HG03159 (cell line): ENCODE results near the gene DSG2.
A peak's percentile ranks its signal among the peaks of the same experiment; 100 is the strongest.

ENCODE experiments used
- ATAC-seq: cut with Tn5 transposase; IDR thresholded peaks from one replicate; pipeline ENCODE4 v1.9.1; 2021; ENCODE audit warnings: mild to moderate bottlenecking, moderate library complexity; ENCODE audit not compliant: unreplicated experiment

Gene DSG2

DNA sequence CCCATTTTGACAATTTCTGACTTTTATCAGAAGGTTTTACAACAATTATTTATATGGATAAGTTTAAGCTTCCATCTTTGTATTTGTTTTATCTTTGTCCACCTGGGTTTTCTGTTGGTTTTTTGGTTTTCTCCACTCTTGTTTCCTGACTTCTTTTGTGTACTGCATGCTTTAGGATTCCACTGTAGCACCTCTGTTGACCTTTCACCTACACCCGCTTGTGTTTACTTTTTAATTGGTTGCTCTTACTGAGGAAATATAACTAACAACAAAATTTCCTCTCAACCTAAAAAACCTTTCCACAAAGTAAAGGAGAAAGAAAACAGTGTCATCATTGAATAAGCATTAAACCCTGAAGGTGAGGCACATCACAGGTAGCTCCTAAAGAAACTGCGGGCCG, 53.9 kb downstream of the DSG2 start:
- no peak for ATAC-seq

DNA sequence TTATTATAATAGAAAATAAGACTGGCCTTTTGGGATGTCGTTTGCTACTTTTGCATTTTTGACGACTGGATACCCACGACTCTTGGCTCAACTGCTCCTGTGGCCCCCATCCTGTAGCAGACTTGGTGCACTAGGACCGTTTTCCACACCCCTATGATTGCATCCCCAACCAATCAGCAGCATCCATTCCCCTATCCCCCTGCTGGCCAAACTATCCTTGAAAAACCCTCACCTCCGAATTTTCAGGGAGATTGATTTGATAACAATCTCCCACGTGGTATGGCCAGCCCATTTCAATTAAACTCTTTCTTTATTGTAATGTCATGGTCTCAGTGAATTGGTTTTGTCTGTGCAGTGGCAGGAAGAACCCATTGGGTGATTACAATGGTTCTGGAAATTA, 55.8 kb downstream of the DSG2 start:
- no peak for ATAC-seq

DNA sequence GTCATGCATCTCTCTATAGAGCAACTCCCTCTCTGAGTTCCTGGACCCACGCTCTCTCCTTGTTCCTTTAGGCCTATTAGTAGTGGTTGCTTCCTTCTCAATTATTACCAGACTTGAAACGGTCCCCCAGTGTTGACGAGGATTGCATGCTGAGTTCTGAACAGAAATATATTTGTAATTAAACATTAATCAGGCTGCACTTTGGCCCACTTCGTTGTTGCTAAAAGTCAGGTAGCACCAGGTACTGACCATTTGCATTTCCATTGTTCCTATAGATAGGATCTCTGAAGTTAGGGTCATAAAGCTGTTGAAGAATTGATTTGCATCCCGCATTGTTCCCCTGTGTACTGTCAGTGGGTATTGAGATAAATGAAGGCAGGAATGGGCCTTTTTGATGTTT, 56.8 kb downstream of the DSG2 start:
- ATAC-seq: no peak

DNA sequence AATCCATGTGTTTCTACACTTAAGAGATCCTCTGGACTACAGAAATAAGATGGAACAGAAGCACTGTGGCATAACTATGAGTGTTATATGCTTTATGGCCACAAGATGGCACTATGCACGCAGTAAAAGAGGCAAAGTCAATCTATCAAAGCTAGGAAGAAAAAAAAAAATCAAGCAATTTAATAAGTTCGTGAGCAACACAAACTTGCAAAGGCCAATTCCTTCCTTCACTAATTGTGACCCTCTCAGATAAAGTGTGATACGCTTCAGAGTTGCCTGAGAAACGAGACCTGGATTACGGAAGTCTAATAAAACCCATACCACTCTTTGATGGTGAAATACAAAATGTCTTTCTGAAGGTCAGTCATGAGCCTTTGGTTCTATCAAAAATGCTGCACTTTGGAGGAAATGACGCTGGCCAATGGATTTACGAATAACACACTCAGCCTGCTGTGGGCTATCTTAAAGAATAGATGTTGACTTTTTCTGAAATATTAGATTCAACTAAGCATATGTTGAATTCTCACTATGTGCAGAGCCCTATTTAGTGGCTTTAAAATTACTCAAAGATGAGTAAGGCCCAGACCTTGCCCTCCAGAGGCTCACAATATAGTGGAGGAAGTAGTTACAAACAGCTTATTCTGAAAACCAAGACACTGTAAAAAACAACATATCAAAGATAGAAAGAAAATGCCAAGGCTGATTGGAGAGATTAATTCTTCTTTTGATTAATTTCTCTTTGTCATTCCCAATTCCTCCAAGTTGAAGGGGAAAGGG, 58.2 kb downstream of the DSG2 start:
- ATAC-seq: peak; percentile 53

DNA sequence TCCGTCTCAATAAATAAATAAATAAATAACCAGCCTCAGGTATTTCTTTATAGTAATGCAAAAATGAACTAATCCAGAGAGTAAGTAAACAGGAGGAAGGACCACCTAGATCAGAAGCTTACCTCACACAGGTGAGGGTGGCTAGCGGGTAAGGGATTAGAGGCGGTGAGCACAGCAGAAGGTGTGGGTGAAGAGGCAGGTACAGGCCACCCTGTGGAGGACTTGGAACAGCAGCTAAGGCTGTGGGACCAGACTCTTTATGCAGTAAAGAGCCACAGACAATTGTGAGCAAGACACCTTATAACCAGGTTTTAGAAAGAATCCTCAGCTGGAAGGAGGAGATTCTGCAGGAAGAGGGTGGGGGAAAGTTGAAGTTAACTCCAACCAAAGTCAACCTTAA, 59.5 kb downstream of the DSG2 start:
- no peak for ATAC-seq

DNA sequence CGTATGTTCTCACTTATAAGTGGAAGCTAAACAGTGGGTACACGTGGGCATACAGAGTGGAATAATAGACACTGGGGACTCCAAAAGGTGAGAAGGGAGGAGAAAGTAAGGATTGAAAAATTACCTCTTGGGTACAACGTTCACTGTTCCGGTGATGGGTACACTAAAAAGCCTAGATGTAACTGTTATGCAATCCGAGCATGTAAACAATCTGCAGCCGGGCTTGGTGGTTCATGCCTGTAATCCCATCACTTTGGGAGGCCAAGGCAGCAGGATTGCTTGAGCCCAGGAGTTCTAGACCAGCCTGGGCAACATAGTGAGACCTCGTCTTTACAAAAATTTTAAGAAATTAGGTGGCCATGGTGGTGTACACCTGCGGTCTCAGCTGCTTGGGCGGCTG, 60.6 kb downstream of the DSG2 start:
- no peak for ATAC-seq

DNA sequence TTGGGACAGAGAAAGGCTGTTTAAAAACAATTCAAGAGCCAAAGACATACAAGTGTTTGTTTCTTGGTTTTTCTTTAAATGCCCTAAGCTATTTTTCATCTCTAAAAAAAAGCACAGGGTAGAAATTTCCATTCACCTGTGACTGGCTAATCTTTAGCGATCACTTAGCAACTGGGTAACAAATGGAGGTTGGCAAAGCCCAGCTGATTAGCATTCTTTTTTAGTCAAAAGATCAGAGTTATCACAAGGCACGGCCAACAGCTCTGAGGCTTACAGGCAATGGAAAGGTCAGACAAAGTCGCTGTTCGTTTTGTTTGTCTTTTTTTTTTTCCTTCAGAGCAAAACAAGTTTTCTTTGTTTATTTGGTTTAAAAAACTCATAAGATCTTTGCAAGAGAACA, 64.7 kb downstream of the DSG2 start:
- ATAC-seq: no peak

DNA sequence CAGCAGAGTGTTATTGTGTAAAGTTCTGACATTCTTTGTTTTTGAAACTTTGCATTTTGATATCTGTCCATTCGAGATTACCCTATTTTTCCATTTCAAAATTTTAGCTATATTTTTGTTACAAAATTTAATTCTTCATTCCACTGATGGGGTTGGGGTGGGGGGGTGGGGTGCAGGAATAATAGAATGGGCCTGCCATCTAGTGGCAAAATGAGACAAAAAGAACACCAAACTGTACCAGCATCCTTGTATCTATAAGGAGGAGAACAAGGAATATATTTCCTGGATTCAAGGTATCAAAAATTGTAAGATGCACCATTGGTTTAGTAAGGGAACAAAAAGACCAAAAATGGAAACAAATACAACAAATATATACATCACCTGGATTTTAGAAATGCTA, 65.8 kb downstream of the DSG2 start:
- ATAC-seq: no peak

DNA sequence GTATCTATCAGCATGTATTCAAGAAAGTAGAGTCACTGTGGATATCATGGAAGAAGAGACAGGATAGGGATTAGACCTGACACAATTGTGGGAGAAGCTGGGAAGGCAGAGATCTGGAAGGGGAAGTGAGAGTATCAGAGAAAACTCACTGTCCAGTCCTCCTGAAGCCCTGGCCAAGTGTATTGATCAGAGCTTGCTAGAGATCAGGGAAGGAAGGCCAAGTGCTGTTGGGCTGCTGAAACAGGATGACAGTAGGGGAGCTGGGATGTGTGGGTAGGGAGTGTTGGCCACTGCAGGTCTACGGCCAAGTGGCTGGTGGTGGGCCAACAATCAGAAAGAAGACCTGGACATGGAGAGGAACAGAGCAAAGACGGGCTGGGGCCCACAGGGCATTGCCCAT, 67.4 kb downstream of the DSG2 start:
- no peak for ATAC-seq

DNA sequence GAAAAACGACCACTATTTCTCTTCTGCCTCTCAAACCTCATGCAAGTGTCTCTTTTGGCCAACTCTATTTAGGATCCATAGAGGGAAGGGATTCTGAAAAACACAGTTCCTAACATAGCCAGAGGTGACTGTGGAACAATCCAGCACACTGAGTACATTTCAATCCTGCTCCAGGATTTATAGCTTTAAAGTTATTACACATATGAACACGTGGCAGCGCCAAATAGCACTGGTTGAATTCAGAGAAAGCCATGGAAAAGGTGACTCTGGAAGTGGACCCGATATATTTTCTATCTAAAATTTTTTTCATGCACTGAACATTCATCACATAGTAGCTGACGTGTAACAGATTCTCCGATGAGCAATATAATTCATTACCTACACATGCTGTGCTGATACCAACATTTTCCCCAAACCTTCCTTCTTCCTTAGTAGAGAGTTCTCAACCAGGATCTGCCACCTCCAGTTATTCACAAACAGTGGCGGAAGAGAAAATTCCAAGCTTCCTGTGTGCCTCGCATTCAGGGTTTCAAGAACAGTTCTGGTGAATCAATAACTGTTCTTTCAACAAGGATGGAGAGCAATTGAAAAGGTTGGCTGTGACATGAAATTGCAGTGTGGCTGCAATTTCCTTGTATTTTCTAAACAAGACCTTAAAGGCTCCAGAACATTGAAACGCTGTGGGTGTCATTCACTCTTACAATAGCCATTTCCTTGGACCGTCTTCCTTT, 68.0 kb downstream of the DSG2 start:
- ATAC-seq: no peak

DNA sequence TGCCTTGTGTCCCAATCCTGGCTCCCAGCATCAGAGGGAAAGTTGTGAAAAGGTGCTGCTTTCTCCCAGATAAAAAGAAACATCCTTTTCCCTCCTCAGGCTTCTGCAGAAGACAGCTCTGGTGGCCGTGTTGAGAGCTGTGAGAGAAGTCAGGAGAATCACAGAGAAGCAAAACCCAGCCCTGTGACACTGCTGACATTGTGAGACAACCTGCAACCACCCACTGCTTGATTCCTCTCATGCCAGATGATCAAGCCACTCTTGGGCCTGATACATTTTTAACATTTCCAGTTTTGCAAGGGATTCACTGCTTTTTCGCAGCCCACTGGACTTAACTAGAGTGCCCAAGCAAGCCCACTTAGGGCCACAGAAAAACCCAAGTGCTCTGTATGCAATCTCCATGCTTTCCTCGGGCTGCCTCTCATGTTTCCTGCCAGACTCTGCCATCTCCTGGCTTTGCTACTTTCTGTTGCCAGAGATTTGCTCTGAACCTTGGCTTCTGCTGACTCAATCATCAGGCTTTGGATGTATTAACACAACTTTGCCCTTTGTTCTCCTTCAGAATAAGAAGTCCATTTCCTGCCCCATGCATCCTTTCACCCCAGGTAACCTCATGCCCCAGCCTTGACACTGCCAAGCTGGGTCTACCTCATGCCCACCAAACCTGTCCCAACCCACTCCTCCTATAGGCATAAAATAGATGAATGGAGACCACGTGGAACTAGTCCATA, 68.8 kb downstream of the DSG2 start:
- ATAC-seq: no peak

DNA sequence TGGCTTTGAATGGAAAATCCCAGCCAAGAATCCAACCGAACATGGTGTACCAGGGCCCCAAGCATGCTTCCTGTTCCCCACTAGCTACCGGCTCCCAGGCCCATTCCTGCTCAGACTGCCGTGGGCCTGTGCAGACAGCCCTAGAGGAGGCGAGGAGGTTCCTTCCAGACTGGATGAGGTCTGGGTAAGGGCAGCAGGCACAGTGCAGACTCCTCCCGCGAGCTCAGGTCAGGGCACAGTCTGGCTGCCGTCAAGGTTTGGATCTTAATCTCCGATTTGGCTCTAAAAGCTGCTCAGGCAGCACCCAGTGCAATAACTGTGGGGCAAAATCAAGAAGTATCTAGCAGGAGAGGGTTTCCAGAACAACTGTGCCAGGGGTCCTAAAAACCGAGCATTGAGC, 74.4 kb downstream of the DSG2 start:
- ATAC-seq: no peak

DNA sequence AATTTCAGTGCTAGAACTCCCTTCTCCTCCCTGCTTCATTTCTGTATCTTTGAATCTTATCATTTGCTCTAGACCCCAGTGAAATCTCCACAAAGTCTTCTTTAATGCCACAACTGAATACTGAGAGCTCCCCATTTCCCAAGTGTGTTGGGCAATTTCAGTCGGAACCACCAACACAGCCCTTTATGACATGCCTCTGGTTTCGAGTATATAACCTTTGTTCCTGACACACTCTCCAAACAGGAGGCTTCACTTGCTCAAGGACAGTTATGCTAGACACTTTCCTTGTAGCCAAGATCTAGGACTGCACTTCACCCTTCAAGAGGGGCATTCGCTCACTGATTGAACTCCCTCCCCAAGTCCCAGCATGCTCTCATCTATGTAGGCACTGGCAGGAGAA, 75.1 kb downstream of the DSG2 start:
- ATAC-seq: no peak

DNA sequence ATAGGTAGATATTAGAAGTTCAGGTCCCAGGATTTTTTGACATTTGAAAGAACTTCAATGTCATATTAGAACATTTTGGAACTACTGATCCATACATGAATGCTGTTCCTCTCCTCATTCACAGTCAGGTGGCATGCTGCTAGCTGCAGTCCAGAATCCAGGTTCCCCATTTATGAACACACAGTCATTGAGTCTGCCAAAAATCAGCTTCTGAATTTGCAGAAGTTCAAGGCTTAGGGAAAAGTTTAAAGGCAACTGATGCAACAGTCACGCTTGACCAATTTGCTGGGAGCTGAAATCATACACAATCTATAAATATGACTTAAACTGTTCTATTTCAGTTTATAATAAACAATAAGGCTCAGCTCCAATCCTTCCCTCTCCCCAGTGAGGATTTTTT, 76.4 kb downstream of the DSG2 start:
- no peak for ATAC-seq

DNA sequence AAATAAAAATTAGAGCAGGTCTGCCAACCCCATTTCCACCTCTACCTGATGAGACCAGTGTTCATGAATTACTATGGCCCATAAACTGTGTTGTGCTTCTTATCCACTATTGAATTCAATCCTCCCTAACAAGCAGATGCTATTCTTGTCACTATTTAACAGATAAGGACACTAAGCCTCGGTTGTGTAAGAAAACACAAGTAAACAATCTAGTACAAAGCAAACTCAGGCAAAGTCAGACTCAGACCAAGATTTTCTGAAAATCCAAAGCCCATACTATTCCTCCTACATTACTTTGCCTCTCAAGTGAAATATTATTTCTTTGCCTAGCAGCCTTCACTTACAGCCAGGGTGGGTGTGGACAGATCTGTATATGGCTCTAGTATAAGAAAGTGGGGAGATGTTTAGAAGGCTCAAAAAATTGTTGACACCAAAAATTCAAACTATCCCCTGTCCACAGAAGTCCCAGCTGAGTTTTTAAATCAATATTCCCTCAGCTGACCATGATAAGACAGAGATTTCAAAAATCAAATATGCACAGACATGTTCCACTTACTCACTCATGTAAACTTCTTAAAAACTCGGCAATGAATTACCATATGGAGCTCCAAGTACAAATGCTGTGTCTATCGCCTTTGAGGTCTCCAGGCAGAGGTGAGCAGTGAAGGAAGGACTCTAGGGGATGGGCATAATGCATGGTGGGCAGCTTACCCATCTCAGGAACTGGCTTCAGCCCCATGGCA, 77.7 kb downstream of the DSG2 start:
- no peak for ATAC-seq

DNA sequence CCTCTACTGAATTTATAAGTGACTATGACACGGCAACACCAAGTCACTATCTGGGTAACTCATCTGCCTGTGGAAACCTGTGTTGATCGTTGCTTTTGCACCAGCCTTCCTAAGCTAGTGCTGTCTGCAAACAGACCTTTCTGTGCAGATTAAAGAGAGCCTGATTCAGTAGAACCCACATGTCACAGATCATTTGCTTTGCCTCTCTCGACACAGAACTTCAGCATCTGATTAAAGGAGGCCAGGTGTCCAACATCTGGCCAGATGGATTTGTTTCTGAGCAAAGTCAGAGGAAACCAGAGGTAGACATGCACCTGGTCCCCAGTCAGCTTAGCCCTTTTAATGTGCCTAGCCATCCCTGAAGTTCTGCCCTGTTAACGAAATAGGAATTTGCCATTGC, 78.7 kb downstream of the DSG2 start:
- ATAC-seq: peak; percentile 61

DNA sequence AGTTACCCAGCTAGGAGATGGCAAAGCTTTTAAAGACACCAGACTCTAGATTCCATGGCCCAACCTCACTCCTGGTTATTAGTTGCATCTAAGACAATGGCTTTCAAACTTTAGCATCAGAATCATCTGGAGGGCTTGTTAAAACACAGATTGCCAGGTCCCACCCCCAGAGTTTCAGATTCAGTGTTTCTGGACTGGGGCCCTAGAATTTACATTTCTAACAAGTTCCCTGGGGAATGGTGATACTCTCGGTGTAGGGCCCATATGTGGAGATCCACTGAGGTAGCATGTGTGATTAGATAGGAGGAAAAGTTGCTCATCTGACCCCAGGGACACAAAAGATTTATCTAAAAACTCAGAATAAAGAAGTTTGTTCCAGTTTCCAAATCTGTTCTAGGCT, 79.2 kb downstream of the DSG2 start:
- ATAC-seq: peak; percentile 18

DNA sequence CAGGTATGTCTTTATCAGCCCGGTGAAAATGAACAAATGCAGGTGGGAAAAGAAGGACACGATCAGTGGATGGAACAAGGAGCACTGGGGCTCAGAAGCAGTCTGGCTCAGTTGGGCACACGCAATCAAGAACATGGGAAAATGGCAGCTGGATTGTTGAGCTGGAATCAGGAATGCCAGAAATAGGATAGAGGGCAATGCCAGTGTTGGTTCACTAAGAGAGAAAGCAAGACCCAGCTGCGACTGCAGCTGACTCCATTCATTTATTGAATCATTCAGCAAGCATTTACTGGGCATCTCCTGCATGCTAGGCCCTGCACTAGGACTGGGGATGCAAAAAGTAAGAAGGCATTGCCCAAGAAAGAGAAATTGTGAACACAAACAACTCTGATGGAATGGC, 80.1 kb downstream of the DSG2 start:
- ATAC-seq: no peak

DNA sequence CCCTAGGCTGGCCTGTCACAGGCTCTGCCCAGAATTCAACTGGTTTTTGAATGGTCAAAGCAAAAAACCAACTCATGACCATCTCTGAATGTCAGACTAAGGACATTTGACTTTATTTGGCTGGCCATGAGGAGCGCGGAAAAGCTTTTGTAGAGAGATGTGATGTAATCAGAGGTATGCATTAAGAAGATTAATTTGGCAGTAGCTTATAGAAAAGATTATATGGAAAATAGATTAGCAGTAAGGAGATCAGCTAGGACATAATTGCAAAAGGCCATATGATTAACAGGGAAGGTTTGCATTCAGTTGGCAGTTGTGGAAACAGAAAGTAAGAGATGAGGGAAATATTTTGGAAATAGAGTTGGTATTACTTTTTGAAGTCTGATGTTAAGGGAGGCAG, 81.4 kb downstream of the DSG2 start:
- no peak for ATAC-seq

DNA sequence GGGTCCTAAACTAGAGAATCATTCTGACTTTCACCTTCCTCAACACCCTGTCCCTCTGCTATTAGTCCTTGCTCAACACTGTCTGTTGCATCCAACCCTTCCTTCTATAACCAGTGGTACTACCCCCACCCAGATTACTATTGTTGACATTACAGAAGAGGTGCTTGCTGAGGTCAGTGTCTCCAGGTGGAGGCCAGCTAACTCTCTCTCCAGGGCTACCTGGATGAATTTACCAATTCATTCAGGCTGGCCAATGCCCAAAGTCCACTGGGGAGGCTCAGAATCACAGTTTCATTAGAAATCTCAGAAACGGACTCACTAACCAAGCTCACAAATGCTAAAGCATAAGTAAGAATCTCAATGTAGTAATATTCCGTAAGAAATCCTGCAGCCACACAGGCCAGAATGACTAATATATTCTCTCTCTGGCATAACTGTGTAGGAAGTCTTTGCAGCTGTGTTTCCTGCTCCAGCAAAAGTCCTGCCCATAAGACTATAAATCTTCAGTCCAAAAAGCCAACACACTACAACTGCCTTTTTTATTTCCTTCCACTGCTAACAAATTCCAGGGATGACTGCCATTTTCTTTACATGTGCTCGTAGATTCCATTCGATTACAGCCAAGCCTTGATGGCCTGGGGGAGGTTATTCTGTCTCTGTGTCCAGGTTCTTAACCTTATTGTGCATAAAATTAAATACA, 83.7 kb downstream of the DSG2 start:
- no peak for ATAC-seq
